HEK293 (cell line): ENCODE measurements around the gene CD2.

Experiments
- CTCF ChIA-PET: fragments of 350-600 bp; formaldehyde crosslinking; extraction: SDS; loops from one replicate; lab custom pipeline; 2021; ENCODE audit warnings: antibody characterized with exemption; lab: Yijun Ruan, JAX
- POLR2A ChIA-PET: fragments of 300-600 bp; formaldehyde crosslinking; extraction: SDS; loops from one replicate; lab custom pipeline; 2020; ENCODE audit warnings: antibody characterized with exemption, inconsistent platforms; lab: Yijun Ruan, JAX
- H3K27ac ChIP-seq: fragments of 200-500 bp; sonication (Bioruptor generic); 2 replicates; pipeline ENCODE4 v1.5.1; 2014; ENCODE audit warnings: low read depth, low read length, control low read depth, inconsistent platforms; ENCODE audit errors: extremely low read depth
- H3K36me3 ChIP-seq, 2 experiments: fragments of 200-500 bp in 1 of 2; sonication (Bioruptor generic) in 1 of 2; 1 replicate in 1 of 2; 2 replicates in 1 of 2; pipeline ENCODE4 v1.5.1; 2014 to 2017; ENCODE audit warnings: inconsistent platforms in 2 of 2, low read length in 2 of 2; ENCODE audit not compliant: control insufficient read depth in 2 of 2, insufficient read depth in 1 of 2
- H3K4me1 ChIP-seq: fragments of 200-500 bp; sonication (Bioruptor generic); 2 replicates; pipeline ENCODE4 v1.5.1; 2014; ENCODE audit warnings: mild to moderate bottlenecking, low read length, inconsistent platforms; ENCODE audit not compliant: control insufficient read depth, insufficient read depth
- H3K4me3 ChIP-seq: 2 replicates; pipeline ENCODE4 v1.5.1; 2011; ENCODE audit warnings: low read depth, mild to moderate bottlenecking, control low read depth, low read length, moderate library complexity
- H3K9me3 ChIP-seq: fragments of 200-500 bp; sonication (Bioruptor generic); 2 replicates; pipeline ENCODE4 v1.5.1; 2014; ENCODE audit warnings: low read depth, low read length, inconsistent platforms; ENCODE audit not compliant: control insufficient read depth, insufficient read depth
- EGR2 ChIP-seq: fragments of 450-650 bp; formaldehyde crosslinking; IDR thresholded peaks from 2 replicates; pipeline ENCODE4 v1.5.1; 2016; ENCODE audit warnings: low read depth, missing biosample characterization, missing genetic modification characterization
- MYNN ChIP-seq: fragments of 450-650 bp; formaldehyde crosslinking; IDR thresholded peaks from 2 replicates; pipeline ENCODE4 v1.5.1; 2016; ENCODE audit warnings: missing biosample characterization, missing genetic modification characterization, borderline replicate concordance
- MZF1 ChIP-seq: fragments of 450-650 bp; formaldehyde crosslinking; IDR thresholded peaks from 2 replicates; pipeline ENCODE4 v1.5.1; 2017; ENCODE audit warnings: missing biosample characterization, missing genetic modification characterization, borderline replicate concordance
- OVOL3 ChIP-seq: fragments of 450-650 bp; formaldehyde crosslinking; IDR thresholded peaks from 2 replicates; pipeline ENCODE4 v1.5.1; 2016; ENCODE audit warnings: missing biosample characterization, missing genetic modification characterization
- SP2 ChIP-seq: fragments of 450-650 bp; formaldehyde crosslinking; IDR thresholded peaks from 2 replicates; pipeline ENCODE4 v1.5.1; 2016; ENCODE audit warnings: missing biosample characterization, missing genetic modification characterization
- SP3 ChIP-seq: fragments of 450-650 bp; formaldehyde crosslinking; IDR thresholded peaks from 2 replicates; pipeline ENCODE4 v1.5.1; 2016; ENCODE audit warnings: missing biosample characterization, missing genetic modification characterization
- YY1 ChIP-seq: fragments of 450-650 bp; formaldehyde crosslinking; IDR thresholded peaks from 2 replicates; pipeline ENCODE4 v1.5.1; 2018; ENCODE audit warnings: missing biosample characterization, missing genetic modification characterization
- ZBTB17 ChIP-seq: fragments of 450-650 bp; formaldehyde crosslinking; IDR thresholded peaks from 2 replicates; pipeline ENCODE4 v1.5.1; 2016; ENCODE audit warnings: missing biosample characterization, missing genetic modification characterization
- ZBTB8A ChIP-seq: fragments of 450-650 bp; formaldehyde crosslinking; IDR thresholded peaks from 2 replicates; pipeline ENCODE4 v1.5.1; 2016; ENCODE audit warnings: missing biosample characterization, missing genetic modification characterization
- ZNF169 ChIP-seq: fragments of 450-650 bp; formaldehyde crosslinking; IDR thresholded peaks from 2 replicates; pipeline ENCODE4 v1.5.1; 2016; ENCODE audit warnings: missing biosample characterization, missing genetic modification characterization
- ZNF311 ChIP-seq: fragments of 450-650 bp; formaldehyde crosslinking; IDR thresholded peaks from 2 replicates; pipeline ENCODE4 v1.5.1; 2017; ENCODE audit warnings: missing biosample characterization, missing genetic modification characterization, borderline replicate concordance
- ZNF341 ChIP-seq: fragments of 450-650 bp; formaldehyde crosslinking; IDR thresholded peaks from 2 replicates; pipeline ENCODE4; 2016; ENCODE audit warnings: low read depth, missing biosample characterization, missing genetic modification characterization
- ZNF37A ChIP-seq: fragments of 450-650 bp; IDR thresholded peaks from 2 replicates; pipeline ENCODE4 v1.5.1; 2018; ENCODE audit warnings: missing biosample characterization, missing genetic modification characterization
- ZNF555 ChIP-seq: fragments of 450-650 bp; formaldehyde crosslinking; conservative IDR thresholded peaks from 2 replicates; pipeline ENCODE4 v1.5.1; 2017; ENCODE audit warnings: missing biosample characterization, mild to moderate bottlenecking, missing genetic modification characterization, inconsistent platforms
- ZNF558 ChIP-seq: fragments of 450-650 bp; formaldehyde crosslinking; IDR thresholded peaks from 2 replicates; pipeline ENCODE4 v1.5.1; 2016; ENCODE audit warnings: missing biosample characterization, missing genetic modification characterization
- ZNF571 ChIP-seq: fragments of 450-650 bp; formaldehyde crosslinking; IDR thresholded peaks from 2 replicates; pipeline ENCODE4 v1.5.0; 2017; ENCODE audit warnings: missing biosample characterization, missing genetic modification characterization
- ZNF621 ChIP-seq: fragments of 450-650 bp; formaldehyde crosslinking; IDR thresholded peaks from 2 replicates; pipeline ENCODE4 v1.5.1; 2017; ENCODE audit warnings: missing biosample characterization, missing genetic modification characterization
- ZSCAN16 ChIP-seq: fragments of 450-650 bp; formaldehyde crosslinking; IDR thresholded peaks from 2 replicates; pipeline ENCODE4 v1.5.1; 2016; ENCODE audit warnings: missing biosample characterization, missing genetic modification characterization
- TF ChIP-seq, protein P1 (sequence below): fragments of 450-650 bp; formaldehyde crosslinking; IDR thresholded peaks from 2 replicates; pipeline ENCODE4 v1.5.1; 2016; ENCODE audit warnings: missing biosample characterization, missing genetic modification characterization
- TF ChIP-seq, protein P2 (sequence below): fragments of 450-650 bp; formaldehyde crosslinking; IDR thresholded peaks from 2 replicates; pipeline ENCODE4 v1.5.1; 2016; ENCODE audit warnings: missing biosample characterization, missing genetic modification characterization
- TF ChIP-seq, protein P3 (sequence below): fragments of 450-650 bp; formaldehyde crosslinking; IDR thresholded peaks from 2 replicates; pipeline ENCODE4 v1.5.1; 2016; ENCODE audit warnings: missing biosample characterization, missing genetic modification characterization
- TF ChIP-seq, protein P4 (sequence below): fragments of 450-650 bp; formaldehyde crosslinking; conservative IDR thresholded peaks from 2 replicates; pipeline ENCODE4 v1.5.1; 2016; ENCODE audit warnings: low read depth, missing biosample characterization, missing genetic modification characterization
- TF ChIP-seq, protein P5 (sequence below): fragments of 450-650 bp; formaldehyde crosslinking; IDR thresholded peaks from 2 replicates; pipeline ENCODE4 v1.5.1; 2016; ENCODE audit warnings: missing biosample characterization, missing genetic modification characterization

CD2 gene

DNA sequence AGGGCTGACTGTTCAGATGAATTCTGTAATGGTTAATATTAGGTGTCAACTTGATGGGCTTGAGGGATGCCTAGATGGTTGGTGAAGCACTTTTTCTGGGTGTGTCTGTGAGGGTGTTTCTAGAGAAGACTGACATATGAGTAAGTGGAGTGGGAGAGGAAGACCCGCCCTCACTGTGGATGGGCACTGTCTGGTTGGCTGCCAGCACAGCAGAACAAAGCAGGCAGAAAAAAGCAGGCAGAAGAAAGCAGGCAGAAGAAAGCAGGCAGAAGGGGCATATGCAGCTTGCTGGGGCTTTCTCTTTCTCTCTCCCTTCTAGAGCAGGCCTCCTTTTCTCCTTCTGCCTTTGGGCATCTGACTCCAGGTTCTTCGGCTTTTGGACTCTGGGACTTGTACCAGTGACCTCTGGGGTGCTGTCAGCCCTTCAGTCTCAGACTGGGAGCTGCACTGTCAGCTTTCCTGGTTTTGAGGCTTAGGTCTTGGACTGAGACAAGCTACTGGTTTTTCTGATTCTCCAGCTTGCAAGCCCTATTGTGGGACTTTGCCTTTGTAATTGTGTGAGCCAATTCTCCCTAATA, 42.9 kb upstream of the CD2 start (continued):
- TF ChIP-seq MZF1 (tag by site-specific recombination) (no peak), EGR2 (tag by site-specific recombination) (no peak), ZNF571 (tag by site-specific recombination) (no peak), YY1 (tag by site-specific recombination) (no peak), ZBTB8A (tag by site-specific recombination) (0 out of 2 replicates have a peak, but pooled peaks have one; percentile 5), ZNF169 (tag by site-specific recombination) (no peak), SP3 (tag by site-specific recombination) (no peak), SP2 (tag by site-specific recombination) (0 out of 2 replicates have a peak, but pooled peaks have one; percentile 17), ZSCAN16 (no peak)
- TF ChIP-seq, all 188 proteins: peak for 3

DNA sequence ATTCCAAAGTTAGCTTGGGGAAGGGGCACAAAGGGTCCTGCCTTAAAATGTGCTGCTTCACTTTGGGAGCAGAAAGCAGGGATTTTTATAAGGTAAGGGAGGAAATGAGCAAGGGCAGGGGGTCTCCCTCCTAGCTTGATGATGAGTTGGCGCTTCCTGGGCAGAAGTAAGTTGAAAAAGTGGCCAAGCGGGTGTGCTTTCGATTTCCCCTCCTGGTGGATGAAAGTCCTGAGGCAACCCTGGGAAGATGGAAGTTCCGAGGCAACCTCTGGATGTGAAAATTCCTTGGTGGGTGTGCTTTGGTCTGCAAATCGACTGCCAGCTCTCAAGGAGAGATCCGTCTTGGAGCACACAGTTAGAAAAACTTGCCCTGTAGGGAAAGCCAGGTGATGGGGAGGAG, 41.7 kb upstream of the CD2 start:
- TF ChIP-seq ZNF341 (no peak), ZNF37A (no peak), ZNF558 (tag by site-specific recombination) (no peak), ZNF555 (no peak), ZBTB17 (tag by site-specific recombination) (no peak)
- no peak overlapping the region for H3K27ac ChIP-seq
- H3K4me3 ChIP-seq: no peak overlapping the region
- ChIA-PET CTCF (interaction anchor here (1.4 to 2.0 kb wide), 2 partner anchors 11 to 12 kb away, joined by 6 to 7 read pairs; no protein-coding TSS in a partner anchor), POLR2A (no interaction called here)
- no peaks in the 10 kb centered on the region for H3K36me3 ChIP-seq
- H3K9me3 ChIP-seq: no peaks in the 10 kb centered on the region
- no peaks in the 10 kb centered on the region for H3K4me1 ChIP-seq

DNA sequence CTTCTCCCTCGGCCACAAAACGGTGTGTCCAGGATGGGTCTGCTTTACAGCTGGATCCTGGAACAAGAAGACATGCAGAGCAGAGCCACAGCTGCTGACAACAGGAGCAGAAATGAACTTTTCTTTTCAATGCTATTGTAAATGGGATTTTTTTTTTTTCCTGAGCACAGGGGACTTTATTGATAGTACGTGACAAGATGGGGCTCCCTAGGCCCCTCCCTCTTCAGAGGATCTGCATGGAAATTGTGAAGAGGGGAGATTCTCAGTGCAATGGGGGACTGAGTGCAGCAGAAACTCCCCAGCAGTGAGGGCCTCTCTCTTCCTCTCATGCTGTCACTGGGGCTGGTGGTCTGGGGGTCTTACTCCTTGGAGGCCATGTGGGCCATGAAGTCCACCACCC, 40.8 kb upstream of the CD2 start:
- ChIA-PET CTCF (interaction anchor here (2.2 kb wide), 1 partner anchor 11 kb away, joined by 11 read pairs; no protein-coding TSS in a partner anchor), POLR2A (no interaction called here)
- H3K4me1 ChIP-seq: no peaks in the 10 kb centered on the region
- no peak overlapping the region for H3K27ac ChIP-seq
- H3K4me3 ChIP-seq: no peak overlapping the region
- TF ChIP-seq, protein P1, sequence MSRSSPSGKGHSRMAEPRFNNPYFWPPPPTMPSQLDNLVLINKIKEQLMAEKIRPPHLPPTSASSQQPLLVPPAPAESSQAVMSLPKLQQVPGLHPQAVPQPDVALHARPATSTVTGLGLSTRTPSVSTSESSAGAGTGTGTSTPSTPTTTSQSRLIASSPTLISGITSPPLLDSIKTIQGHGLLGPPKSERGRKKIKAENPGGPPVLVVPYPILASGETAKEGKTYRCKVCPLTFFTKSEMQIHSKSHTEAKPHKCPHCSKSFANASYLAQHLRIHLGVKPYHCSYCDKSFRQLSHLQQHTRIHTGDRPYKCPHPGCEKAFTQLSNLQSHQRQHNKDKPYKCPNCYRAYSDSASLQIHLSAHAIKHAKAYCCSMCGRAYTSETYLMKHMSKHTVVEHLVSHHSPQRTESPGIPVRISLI (tag by site-specific recombination): no peak
- TF ChIP-seq, protein P2, sequence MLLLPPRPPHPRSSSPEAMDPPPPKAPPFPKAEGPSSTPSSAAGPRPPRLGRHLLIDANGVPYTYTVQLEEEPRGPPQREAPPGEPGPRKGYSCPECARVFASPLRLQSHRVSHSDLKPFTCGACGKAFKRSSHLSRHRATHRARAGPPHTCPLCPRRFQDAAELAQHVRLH (tag by site-specific recombination): no peak
- no peak for TF ChIP-seq ZNF621
- TF ChIP-seq, protein P3, sequence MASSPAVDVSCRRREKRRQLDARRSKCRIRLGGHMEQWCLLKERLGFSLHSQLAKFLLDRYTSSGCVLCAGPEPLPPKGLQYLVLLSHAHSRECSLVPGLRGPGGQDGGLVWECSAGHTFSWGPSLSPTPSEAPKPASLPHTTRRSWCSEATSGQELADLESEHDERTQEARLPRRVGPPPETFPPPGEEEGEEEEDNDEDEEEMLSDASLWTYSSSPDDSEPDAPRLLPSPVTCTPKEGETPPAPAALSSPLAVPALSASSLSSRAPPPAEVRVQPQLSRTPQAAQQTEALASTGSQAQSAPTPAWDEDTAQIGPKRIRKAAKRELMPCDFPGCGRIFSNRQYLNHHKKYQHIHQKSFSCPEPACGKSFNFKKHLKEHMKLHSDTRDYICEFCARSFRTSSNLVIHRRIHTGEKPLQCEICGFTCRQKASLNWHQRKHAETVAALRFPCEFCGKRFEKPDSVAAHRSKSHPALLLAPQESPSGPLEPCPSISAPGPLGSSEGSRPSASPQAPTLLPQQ (tag by site-specific recombination): no peak
- TF ChIP-seq, protein P4, sequence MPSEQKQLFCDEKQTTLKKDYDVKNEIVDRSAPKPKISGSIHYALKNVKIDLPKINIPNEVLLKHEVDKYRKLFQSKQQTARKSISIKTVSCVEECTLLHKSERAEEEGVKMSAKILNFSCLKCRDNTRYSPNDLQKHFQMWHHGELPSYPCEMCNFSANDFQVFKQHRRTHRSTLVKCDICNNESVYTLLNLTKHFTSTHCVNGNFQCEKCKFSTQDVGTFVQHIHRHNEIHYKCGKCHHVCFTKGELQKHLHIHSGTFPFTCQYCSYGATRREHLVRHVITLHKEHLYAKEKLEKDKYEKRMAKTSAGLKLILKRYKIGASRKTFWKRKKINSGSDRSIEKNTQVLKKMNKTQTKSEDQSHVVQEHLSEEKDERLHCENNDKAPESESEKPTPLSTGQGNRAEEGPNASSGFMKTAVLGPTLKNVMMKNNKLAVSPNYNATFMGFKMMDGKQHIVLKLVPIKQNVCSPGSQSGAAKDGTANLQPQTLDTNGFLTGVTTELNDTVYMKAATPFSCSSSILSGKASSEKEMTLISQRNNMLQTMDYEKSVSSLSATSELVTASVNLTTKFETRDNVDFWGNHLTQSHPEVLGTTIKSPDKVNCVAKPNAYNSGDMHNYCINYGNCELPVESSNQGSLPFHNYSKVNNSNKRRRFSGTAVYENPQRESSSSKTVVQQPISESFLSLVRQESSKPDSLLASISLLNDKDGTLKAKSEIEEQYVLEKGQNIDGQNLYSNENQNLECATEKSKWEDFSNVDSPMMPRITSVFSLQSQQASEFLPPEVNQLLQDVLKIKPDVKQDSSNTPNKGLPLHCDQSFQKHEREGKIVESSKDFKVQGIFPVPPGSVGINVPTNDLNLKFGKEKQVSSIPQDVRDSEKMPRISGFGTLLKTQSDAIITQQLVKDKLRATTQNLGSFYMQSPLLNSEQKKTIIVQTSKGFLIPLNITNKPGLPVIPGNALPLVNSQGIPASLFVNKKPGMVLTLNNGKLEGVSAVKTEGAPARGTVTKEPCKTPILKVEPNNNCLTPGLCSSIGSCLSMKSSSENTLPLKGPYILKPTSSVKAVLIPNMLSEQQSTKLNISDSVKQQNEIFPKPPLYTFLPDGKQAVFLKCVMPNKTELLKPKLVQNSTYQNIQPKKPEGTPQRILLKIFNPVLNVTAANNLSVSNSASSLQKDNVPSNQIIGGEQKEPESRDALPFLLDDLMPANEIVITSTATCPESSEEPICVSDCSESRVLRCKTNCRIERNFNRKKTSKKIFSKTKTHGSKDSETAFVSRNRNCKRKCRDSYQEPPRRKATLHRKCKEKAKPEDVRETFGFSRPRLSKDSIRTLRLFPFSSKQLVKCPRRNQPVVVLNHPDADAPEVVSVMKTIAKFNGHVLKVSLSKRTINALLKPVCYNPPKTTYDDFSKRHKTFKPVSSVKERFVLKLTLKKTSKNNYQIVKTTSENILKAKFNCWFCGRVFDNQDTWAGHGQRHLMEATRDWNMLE (tag by site-specific recombination): no peak
- TF ChIP-seq OVOL3 (tag by site-specific recombination): no peak
- no peak for TF ChIP-seq ZNF311
- no peak for TF ChIP-seq MYNN (tag by site-specific recombination)
- TF ChIP-seq, protein P5, sequence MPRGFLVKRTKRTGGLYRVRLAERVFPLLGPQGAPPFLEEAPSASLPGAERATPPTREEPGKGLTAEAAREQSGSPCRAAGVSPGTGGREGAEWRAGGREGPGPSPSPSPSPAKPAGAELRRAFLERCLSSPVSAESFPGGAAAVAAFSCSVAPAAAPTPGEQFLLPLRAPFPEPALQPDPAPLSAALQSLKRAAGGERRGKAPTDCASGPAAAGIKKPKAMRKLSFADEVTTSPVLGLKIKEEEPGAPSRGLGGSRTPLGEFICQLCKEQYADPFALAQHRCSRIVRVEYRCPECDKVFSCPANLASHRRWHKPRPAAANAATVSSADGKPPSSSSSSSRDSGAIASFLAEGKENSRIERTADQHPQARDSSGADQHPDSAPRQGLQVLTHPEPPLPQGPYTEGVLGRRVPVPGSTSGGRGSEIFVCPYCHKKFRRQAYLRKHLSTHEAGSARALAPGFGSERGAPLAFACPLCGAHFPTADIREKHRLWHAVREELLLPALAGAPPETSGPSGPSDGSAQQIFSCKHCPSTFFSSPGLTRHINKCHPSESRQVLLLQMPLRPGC (tag by site-specific recombination): no peak
- H3K9me3 ChIP-seq: no peaks in the 10 kb centered on the region
- no peaks in the 10 kb centered on the region for H3K36me3 ChIP-seq
